NCI-H2081 (cell line): Measurements from ENCODE around the gene TAS2R42.

ENCODE experiments used
- DNase-seq, 2 experiments: peaks; one replicate each; lab custom pipeline; 2025; lab: John Stamatoyannopoulos, UW

Gene TAS2R42

GRCh38 chr12:11186837-11187236 lies at the start of gene TAS2R42:
Gene TAS2R42, minus strand, starts transcription at chr12:11186937. Its CDS starts 0 bp downstream, at chr12:11186937.
- DNase-seq, result no peak

GRCh38 chr12:11233532-11233931 lies 46.8 kb upstream of the TAS2R42 start:
- DNase-seq, result no peak

GRCh38 chr12:11228296-11228879 lies 41.7 kb upstream of the TAS2R42 start:
- DNase-seq, result peak; percentile 10 to 46

GRCh38 chr12:11227373-11227772 lies 40.6 kb upstream of the TAS2R42 start:
- no peak for DNase-seq

GRCh38 chr12:11209113-11209512 lies 22.4 kb upstream of the TAS2R42 start:
- DNase-seq, result no peak

GRCh38 chr12:11204173-11204572 lies 17.4 kb upstream of the TAS2R42 start:
- DNase-seq, result no peak

- DNase-seq, result no peak
These were observed 16.1 kb upstream of the TAS2R42 start for GRCh38 chr12:11202811-11203210.

- peak; percentile 12 to 61 for DNase-seq
These were observed 3.7 kb downstream of the TAS2R42 start for GRCh38 chr12:11183011-11183410.

- DNase-seq, result no peak
These were observed 4.2 kb downstream of the TAS2R42 start for GRCh38 chr12:11182529-11182928.

- no peak for DNase-seq
These were observed 8.5 kb downstream of the TAS2R42 start for GRCh38 chr12:11178250-11178649.

GRCh38 chr12:11174022-11174421 lies 12.7 kb downstream of the TAS2R42 start:
- peak; percentile 5 to 45 for DNase-seq

- DNase-seq, result peak; percentile 1 to 40
These were observed 14.6 kb downstream of the TAS2R42 start for GRCh38 chr12:11171969-11172675.

GRCh38 chr12:11171145-11171968 lies 15.4 kb downstream of the TAS2R42 start, which contains the start of gene SMIM10L1:
Gene SMIM10L1, plus strand, starts transcription at chr12:11171194. Its CDS starts 163 bp downstream, at chr12:11171357.
- peak; percentile 92 to 97 for DNase-seq

- no peak for DNase-seq
These were observed 16.0 kb downstream of the TAS2R42 start for GRCh38 chr12:11170810-11171144.

GRCh38 chr12:11166300-11166699 lies 20.4 kb downstream of the TAS2R42 start:
- DNase-seq, result no peak

- DNase-seq, result no peak
These were observed 22.4 kb downstream of the TAS2R42 start for GRCh38 chr12:11164384-11164783.

GRCh38 chr12:11162502-11162901 lies 24.2 kb downstream of the TAS2R42 start:
- no peak for DNase-seq

- no peak for DNase-seq
These were observed 27.8 kb downstream of the TAS2R42 start for GRCh38 chr12:11158885-11159444.

GRCh38 chr12:11154400-11154925 lies 32.3 kb downstream of the TAS2R42 start:
- DNase-seq, result no peak

- no peak for DNase-seq
These were observed 34.0 kb downstream of the TAS2R42 start for GRCh38 chr12:11152725-11153124.

GRCh38 chr12:11150832-11151231 lies 35.9 kb downstream of the TAS2R42 start:
- no peak for DNase-seq

GRCh38 chr12:11147420-11147819 lies 39.3 kb downstream of the TAS2R42 start:
- DNase-seq, result no peak
